ENCODE measurements around the gene FAF1. TPM values are rescaled to one million over a fixed set of nuclear protein-coding genes. Genes with fewer than 3 reads are reported as not detected.

FAF1 gene
- total RNA-seq, 2 donors from 2014 or later: 60.3 to 66.7 TPM

DNA sequence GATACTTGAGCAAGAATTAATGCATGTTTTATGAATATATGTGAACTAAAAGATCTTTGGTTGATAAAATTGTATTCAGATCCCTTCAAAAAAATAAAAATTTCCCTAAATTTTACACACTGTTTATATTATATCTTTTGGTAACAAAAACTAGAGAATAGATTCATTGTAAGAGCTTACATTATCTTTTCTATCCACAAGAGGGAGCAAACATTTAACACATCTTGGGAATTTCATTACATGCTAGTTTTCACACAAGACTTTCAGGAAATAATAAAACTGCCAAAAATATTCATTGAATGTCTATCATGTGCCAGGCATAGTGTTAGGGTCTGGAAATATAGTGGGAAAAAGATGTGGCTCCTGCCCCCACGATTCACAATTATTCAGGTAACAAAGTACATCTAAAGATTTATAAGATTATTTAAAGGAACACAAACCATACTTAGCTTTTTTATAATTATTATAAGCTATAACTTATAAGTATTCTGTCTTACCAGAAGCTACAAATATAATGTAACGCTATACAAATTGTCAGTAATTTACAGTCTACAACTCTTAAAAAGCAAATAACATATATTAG lies 30.6 kb downstream of the FAF1 start:
- no peak for DNase-seq
- Histone ChIP-seq H3K4me1 (no peaks in the 10 kb centered on the region), H3K36me3 (no peaks in the 10 kb centered on the region), H3K27ac (no peak overlapping the region), H3K27me3 (no peaks in the 10 kb centered on the region), H3K9me3 (no peaks in the 10 kb centered on the region), H3K4me3 (no peak overlapping the region), H3K9ac (ENCODE audit: low read depth in 2 of 2, low read length in 2 of 2) (no peak overlapping the region)
- TF ChIP-seq, protein P1, sequence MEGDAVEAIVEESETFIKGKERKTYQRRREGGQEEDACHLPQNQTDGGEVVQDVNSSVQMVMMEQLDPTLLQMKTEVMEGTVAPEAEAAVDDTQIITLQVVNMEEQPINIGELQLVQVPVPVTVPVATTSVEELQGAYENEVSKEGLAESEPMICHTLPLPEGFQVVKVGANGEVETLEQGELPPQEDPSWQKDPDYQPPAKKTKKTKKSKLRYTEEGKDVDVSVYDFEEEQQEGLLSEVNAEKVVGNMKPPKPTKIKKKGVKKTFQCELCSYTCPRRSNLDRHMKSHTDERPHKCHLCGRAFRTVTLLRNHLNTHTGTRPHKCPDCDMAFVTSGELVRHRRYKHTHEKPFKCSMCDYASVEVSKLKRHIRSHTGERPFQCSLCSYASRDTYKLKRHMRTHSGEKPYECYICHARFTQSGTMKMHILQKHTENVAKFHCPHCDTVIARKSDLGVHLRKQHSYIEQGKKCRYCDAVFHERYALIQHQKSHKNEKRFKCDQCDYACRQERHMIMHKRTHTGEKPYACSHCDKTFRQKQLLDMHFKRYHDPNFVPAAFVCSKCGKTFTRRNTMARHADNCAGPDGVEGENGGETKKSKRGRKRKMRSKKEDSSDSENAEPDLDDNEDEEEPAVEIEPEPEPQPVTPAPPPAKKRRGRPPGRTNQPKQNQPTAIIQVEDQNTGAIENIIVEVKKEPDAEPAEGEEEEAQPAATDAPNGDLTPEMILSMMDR (IDR thresholded peaks at IDR 0.05): peak; percentile 53
- intact Hi-C loops (cut with DNase I): loop anchor here (10.0 kb wide), 1 partner anchor 125 kb away; no protein-coding TSS in a partner anchor

DNA sequence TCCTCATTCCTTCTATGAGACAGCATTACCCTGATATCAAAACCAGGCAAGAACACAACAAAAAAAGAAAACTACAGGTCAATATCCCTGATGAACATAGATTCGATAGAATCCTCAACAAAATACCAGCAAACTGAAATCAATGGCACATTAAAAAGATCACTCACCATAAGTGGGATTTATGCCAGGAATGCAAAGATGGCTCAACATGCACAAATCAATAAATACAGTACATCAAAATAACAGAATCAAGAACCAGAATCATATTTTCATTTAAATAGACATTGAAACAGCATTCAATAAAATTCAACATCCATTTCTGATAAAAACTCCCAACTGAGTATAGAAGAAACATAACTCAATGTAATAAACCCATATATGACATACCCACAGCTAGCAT lies 36.5 kb downstream of the FAF1 start:
- Histone ChIP-seq H3K36me3 (no peaks in the 10 kb centered on the region), H3K27me3 (no peaks in the 10 kb centered on the region), H3K4me3 (no peak overlapping the region), H3K9ac (ENCODE audit: low read depth in 2 of 2, low read length in 2 of 2) (no peak overlapping the region), H3K9me3 (no peaks in the 10 kb centered on the region), H3K27ac (no peak overlapping the region), H3K4me1 (no peaks in the 10 kb centered on the region)
- TF ChIP-seq, protein P1 (IDR thresholded peaks at IDR 0.05): no peak
- intact Hi-C loops (cut with DNase I): loop anchor here (10.0 kb wide), 1 partner anchor 131 kb away; no protein-coding TSS in a partner anchor
- DNase-seq: no peak

GRCh38 chr1:50921029-50921428 lies 39.0 kb downstream of the FAF1 start:
- no peak overlapping the region for H3K27ac ChIP-seq
- no peak for DNase-seq
- no peaks in the 10 kb centered on the region for H3K27me3 ChIP-seq
- H3K4me3 ChIP-seq: no peak overlapping the region
- no peak overlapping the region for H3K9ac ChIP-seq (ENCODE audit: low read depth in 2 of 2, low read length in 2 of 2)
- H3K9me3 ChIP-seq: no peaks in the 10 kb centered on the region
- H3K36me3 ChIP-seq: no peaks in the 10 kb centered on the region
- H3K4me1 ChIP-seq: no peaks in the 10 kb centered on the region
- intact Hi-C loops (cut with DNase I): loop anchor here (10.0 kb wide), 1 partner anchor 134 kb away; no protein-coding TSS in a partner anchor
- TF ChIP-seq, protein P1 (IDR thresholded peaks at IDR 0.05): no peak

DNA sequence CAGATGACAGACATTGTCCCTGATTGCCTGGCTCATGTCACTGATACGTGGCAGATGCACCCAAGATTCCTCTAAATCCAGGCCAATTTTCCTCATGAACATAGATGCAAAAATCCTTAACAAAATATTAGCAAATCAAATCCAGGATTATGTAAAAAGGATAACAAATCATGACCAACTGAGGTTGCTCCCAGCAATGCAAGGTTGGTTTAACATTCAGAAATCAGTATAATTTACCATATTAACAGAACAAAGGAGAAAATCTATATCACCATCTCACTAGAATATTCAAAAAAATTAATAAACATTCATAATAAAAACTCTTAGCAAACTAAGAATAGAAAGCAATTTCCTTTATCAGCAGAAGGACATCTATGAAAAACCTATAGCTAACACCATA lies 39.7 kb downstream of the FAF1 start:
- Histone ChIP-seq H3K4me3 (no peak overlapping the region), H3K9me3 (no peaks in the 10 kb centered on the region), H3K27me3 (no peaks in the 10 kb centered on the region), H3K4me1 (no peaks in the 10 kb centered on the region), H3K36me3 (no peaks in the 10 kb centered on the region), H3K9ac (ENCODE audit: low read depth in 2 of 2, low read length in 2 of 2) (no peak overlapping the region), H3K27ac (no peak overlapping the region)
- no peak for DNase-seq
- intact Hi-C loops (cut with DNase I): loop anchor here (10.0 kb wide), 1 partner anchor 134 kb away; no protein-coding TSS in a partner anchor
- TF ChIP-seq, protein P1 (IDR thresholded peaks at IDR 0.05): no peak

DNA sequence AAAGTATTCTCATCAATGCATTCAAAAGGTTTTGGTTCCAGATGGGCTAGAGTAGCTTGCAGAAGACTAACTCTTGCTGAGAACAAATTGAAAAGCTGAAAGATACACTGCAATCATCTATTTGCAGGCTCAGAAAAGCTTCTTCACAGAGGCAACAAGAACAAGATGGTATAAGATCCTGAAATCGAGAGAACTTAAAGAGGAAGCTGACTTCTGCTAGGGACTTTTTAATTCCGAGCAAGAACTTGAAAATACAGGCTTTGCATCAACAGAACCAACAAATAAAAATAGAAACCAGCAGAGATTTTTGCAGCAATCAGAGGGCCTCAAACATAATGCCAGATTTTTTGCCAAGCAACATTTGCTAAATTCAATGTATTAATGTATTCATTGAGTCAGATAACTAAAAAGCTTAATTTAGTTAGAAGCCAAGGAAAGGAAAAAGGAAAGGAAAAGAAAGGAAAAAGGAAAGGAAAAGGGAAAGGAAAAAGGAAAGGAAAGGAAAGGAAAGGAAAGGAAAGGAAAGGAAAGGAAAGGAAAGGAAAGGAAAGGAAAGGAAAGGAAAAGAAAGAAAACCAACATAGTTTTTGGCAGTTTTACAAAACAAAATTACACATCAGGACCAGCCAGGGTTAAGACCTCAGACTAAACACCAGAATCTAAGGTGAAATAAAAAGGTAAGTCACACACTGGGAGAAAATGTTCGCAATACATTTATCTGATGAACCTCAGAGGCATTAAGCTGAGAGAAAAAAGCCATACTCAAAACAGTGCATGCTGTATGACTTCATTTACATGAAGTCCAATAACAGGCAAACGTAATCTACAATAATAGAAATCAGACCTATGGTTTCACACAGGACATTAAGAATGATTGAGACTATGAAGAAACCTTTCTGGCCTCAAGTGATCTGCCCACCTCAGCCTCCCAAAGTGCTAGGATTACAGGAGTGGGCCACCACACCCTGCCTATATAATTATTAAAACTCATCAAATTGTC lies 42.6 kb downstream of the FAF1 start:
- H3K27me3 ChIP-seq: no peaks in the 10 kb centered on the region
- H3K9ac ChIP-seq (ENCODE audit: low read depth in 2 of 2, low read length in 2 of 2): no peak overlapping the region
- H3K36me3 ChIP-seq: no peaks in the 10 kb centered on the region
- H3K9me3 ChIP-seq: no peaks in the 10 kb centered on the region
- no peak for DNase-seq
- TF ChIP-seq, protein P1 (IDR thresholded peaks at IDR 0.05): no peak
- intact Hi-C loops (cut with DNase I): no loop called here
- no peaks in the 10 kb centered on the region for H3K4me1 ChIP-seq
- no peak overlapping the region for H3K27ac ChIP-seq
- H3K4me3 ChIP-seq: no peak overlapping the region
